T47D (cell line): ENCODE results near the gene SERTAD4.

Experiments used
- DNase-seq, 2 experiments: peaks; one replicate each; pipeline versions ENCODE4 v3.0.0 to v3.0.0-alpha.2; 2011 to 2012; ENCODE audit warnings: low read depth in 1 of 2, low spot score in 1 of 2
- JUND ChIP-seq: IDR thresholded peaks from 2 replicates; pipeline ENCODE4 v1.6.1; 2012; ENCODE audit warnings: low read depth
- in situ Hi-C: cut with HindIII; loops from 2 replicates; pipeline ENCODE4 v1.10.0; 2016; ENCODE audit warnings: low sequenced_read_pairs, low pct_unique_long_range_greater_than_20kb

SERTAD4 gene

GRCh38 chr1:210214573-210215409 is 17.8 kb upstream of the SERTAD4 start:
- in situ Hi-C loops = no loop called here
- peak in 1 of 2 experiments; percentile 22 for DNase-seq
- no peak for TF ChIP-seq JUND

- no peak for TF ChIP-seq JUND
- DNase-seq = no peak
- in situ Hi-C loops = no loop called here
These were observed 15.1 kb upstream of the SERTAD4 start for GRCh38 chr1:210217482-210217881.

- TF ChIP-seq JUND = no peak
- in situ Hi-C loops = no loop called here
- no peak for DNase-seq
These were observed 14.5 kb upstream of the SERTAD4 start for GRCh38 chr1:210218047-210218446.

- peak; percentile 26 to 81 for DNase-seq
- no peak for TF ChIP-seq JUND
- in situ Hi-C loops = no loop called here
These were observed 10.1 kb upstream of the SERTAD4 start for GRCh38 chr1:210222340-210223006.

DNA sequence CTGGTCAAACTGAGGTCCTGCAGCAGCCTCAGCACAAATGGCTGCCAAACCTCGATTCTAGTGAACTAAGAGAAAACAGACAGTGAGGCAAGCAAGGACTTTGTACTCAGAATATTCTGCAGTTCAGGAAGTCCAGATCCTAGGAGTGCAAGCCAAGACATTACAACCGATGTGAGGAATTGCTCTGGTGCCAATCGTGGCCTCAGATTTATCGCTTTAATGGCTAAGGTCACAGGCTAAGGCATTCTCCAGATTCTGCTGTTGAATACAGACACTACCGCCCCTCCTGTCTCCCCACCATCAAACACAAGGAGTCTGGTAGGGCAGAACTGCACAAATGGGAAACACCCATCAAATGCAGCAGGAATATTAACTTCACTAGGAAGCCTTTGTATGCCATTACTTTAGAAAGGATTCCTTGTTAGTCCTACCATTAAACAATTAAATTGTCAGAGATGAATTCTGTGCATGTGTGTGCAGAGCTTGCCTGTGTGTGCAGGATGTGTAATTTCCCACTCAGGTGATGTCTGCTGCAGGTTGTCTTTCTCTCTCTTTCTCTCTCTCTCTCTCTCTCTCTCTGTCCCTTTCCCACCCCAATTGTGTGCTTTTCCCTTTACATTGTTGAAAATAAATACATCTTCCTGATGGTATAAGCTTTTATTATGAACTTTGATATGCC is 9.2 kb upstream of the SERTAD4 start:
- no peak for TF ChIP-seq JUND
- no peak for DNase-seq
- in situ Hi-C loops = no loop called here

- in situ Hi-C loops = no loop called here
- no peak for DNase-seq
- no peak for TF ChIP-seq JUND
These were observed 4.4 kb upstream of the SERTAD4 start for GRCh38 chr1:210228158-210228557.

GRCh38 chr1:210230149-210230695 is 2.4 kb upstream of the SERTAD4 start:
- no peak for TF ChIP-seq JUND
- in situ Hi-C loops = no loop called here
- DNase-seq = no peak

DNA sequence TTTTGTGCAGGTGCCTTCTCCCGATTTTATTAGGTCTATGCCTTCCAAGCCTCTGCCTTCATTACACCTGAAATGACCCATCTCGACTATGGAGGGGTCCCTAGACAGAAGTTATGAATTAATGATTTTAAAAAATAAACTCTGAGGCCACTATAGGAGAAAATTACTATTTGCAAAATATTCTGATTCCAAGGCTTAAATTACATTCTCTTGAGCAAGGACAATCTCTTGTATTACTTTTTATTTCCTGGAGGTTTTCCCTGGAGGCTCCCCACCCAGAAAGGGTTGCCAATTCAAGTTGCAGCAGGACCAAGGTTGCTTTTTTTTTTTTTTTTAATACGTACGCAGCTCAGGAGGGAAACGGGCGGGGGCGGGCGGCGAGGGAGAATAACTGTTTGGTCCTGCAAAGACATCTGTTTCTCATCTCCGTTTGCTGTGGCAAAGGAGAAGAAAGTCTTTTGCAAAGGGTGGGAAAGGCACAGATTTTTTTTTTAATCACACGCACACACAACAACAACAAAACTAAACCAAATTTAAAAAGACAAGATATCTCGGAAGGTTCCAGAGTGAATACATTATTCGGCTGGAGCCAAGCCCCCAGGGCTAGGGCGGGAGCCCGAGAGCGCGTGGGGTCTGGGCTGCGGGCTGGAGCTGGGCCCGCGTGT is 618 bp upstream of the SERTAD4 start:
- TF ChIP-seq JUND = no peak
- DNase-seq = no peak
- in situ Hi-C loops = no loop called here

DNA sequence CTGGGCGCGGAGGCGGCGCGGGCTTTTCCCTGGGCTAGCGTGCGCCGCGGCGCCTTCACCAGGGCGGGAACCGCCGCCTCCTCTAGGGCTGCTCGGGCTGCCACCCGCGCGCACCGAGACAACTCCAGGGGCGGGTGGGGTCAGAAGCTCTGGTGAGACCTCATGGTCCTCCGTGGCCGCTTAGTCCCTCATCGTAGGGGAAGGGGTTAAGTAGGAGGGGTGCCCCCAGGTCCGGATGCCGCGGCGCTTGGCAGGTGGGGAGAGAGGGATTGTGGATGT is 559 bp downstream of the SERTAD4 start:
- TF ChIP-seq JUND = no peak
- no peak for DNase-seq
- in situ Hi-C loops = no loop called here

GRCh38 chr1:210233495-210234328 is 1.1 kb downstream of the SERTAD4 start:
- TF ChIP-seq JUND = no peak
- DNase-seq = peak; percentile 71 to 86
- in situ Hi-C loops = no loop called here

- no peak for TF ChIP-seq JUND
- DNase-seq = no peak
- in situ Hi-C loops = no loop called here
These were observed 1.7 kb downstream of the SERTAD4 start for GRCh38 chr1:210234329-210234757.
